GM19043 (cell line): ENCODE data around the gene CHST6.
"Not testable (repeated sequence)": the region's sequence is repeated elsewhere in the genome, so short reads cannot be mapped to it uniquely, and the experiment has no call there.

ENCODE experiments used
- ATAC-seq: cut with Tn5 transposase; IDR thresholded peaks from one replicate; pipeline ENCODE4 v1.9.1; 2021; ENCODE audit warnings: low read depth; ENCODE audit not compliant: unreplicated experiment

Gene CHST6

DNA sequence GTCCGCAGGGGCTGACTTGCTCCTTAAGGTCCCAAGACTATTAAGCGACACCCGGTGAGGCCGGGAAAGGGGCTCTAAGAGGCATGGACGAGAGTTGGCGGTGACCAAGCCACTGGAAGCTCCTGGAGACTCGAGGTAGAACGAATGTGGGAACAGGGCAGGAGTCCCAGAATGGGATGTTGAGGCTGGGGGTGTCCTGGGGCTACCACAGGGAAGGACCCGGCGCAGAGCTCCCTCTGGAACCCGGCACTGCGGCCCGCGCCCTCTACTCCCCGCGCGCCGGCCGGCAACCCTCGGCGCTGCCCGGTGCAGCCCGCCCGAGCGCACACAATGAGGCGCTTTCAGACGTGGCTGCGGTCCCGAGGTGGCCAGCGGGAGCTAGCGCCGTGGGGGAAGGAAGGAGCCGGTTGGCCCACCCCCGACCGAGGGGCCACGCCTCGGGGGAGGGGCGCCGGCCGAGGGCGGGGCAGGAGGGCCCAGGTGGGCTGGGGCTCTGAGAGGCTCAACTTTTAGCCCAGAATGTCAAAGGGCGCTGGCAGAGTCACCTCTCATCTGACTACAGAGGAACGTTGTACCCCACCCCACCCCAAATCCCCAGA, at the start of gene CHST6:
Gene CHST6, minus strand, starts transcription at position 366 of the 599 bp plus-strand sequence. CDS start 15,613 bp downstream, outside the sequence.
- ATAC-seq: no peak

GRCh38 chr16:75542462-75542861, 47.2 kb upstream of the CHST6 start:
- ATAC-seq: not testable (repeated sequence)

DNA sequence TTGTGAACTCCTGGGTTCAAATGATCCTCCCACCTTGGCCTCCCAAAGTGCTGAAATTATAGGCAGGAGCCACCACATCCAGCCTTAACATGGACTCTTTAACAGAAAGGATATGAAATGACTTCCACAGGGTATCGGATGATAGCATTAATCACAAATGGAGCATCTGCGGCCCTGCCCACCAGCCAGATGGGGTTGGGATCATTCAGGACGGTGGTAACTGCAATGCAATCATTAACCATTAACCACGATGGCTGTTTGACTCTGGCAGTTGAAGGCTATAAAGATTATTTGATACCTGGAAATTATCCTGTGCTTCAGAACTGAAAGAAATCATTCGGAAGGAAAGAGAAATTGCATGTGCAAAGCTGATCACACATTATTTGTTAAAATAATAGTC, 46.0 kb upstream of the CHST6 start:
- ATAC-seq: no peak

- not testable (repeated sequence) for ATAC-seq
Observed at GRCh38 chr16:75538882-75539565, 43.8 kb upstream of the CHST6 start.

DNA sequence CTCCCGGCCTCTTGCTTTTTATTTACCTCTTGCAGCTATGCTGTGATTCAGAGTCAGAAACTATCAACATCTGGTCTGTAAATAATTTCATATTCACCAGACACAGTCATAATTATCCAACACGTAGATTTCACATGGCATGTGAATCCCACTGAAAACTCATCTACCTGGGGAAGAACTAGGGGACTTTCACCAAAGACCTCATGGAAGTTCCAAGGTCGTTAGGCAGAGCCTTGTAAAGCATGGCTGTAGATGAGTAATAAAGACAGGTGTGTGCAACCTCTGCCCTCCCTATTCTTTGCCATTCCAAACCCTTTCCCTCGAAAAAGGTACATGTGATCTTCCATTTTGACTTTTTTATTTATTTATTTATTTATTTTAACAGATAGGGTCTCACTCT, 42.5 kb upstream of the CHST6 start:
- ATAC-seq: no peak

- ATAC-seq: no peak
Observed at GRCh38 chr16:75535901-75536300, 40.7 kb upstream of the CHST6 start, which contains the start of gene CHST5. TSS of gene CHST5 (minus strand) at chr16:75536108. CDS start at chr16:75530384, 5,724 bp downstream.

GRCh38 chr16:75535211-75535843, 40.1 kb upstream of the CHST6 start:
- no peak for ATAC-seq

DNA sequence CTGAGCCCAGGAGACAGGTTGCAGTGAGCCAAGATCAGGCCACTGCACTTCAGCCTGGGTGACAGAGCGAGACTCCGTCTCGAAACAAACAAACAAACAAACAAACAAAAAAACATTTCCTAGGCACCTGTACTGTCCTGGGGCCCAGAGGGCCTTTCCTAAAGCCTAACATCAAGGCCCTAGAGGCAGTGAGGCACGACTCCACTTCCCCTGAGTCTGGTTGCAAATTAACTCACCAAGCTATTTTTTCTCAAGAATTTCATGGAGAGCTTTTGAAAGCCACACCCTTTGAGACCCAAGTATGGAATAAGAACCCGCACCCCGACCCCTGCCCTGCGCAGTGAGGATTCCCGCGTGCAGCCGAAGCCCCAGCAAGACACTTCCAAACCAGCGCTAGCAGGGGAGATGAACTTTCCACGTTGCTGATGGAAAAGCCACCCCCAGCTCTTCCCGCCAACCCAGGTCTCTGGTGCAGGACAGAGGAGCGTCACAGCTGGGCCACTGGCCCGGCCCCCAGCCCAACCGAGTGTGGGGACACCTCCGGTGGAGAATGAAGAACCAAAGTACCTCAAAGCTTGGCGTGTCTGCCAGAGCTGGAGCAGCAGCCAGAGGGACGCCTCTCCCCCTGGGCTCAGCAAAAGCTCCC, 39.4 kb upstream of the CHST6 start:
- ATAC-seq: no peak

DNA sequence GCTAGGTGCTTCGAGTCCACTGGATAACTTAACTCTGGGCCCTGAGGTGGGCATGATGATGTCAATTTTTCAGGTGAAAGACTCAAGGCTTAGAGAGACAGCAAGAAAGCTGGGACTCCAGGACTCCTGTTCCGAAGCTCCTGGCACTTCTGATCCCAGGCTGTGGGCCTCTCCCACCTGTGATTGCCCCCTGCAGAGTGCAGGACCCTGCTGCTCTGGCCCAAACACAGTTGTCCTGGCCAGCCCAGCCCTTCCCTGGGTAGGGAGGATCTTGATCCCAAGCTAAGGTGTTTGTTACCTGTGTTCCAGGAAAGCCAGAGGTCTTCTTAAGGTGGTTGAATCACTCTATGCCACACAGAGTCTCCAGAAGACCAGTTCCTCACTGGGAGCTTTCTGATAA, 37.5 kb upstream of the CHST6 start:
- ATAC-seq: no peak

DNA sequence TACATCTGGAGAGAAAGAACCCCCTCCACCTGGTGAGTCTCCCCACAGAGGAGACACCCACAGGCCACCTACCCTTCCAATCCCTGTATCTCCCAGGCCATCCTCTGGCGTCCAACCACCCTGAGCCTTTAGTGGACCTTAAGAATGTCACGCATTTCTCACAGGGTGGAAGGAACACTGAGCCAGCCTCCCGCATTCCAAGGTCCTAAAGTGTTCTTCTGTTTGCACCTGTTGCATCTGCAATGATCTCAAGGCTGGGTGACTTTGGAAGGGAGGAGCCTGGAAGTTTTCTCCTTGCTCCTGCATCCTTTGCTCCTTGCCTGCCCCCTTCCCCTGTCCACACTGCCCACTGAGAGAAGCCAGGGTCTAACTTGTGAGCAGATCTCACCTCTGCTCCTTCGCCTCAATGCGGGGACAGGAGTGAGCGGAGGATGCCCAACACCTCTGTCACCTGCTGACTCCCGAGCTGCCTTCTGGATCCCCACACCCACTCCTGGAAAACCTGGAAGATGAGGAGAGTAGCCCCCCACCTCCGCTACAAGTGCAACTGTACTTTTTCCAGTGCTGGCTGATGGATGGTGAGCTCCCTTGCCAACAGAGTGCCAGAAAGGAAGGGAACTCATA, 37.0 kb upstream of the CHST6 start:
- ATAC-seq: no peak

- ATAC-seq: no peak
Observed at GRCh38 chr16:75529959-75530358, 34.7 kb upstream of the CHST6 start.

- no peak for ATAC-seq
Observed at GRCh38 chr16:75529056-75529905, 34.0 kb upstream of the CHST6 start.

GRCh38 chr16:75527825-75528299, 32.6 kb upstream of the CHST6 start:
- no peak for ATAC-seq

DNA sequence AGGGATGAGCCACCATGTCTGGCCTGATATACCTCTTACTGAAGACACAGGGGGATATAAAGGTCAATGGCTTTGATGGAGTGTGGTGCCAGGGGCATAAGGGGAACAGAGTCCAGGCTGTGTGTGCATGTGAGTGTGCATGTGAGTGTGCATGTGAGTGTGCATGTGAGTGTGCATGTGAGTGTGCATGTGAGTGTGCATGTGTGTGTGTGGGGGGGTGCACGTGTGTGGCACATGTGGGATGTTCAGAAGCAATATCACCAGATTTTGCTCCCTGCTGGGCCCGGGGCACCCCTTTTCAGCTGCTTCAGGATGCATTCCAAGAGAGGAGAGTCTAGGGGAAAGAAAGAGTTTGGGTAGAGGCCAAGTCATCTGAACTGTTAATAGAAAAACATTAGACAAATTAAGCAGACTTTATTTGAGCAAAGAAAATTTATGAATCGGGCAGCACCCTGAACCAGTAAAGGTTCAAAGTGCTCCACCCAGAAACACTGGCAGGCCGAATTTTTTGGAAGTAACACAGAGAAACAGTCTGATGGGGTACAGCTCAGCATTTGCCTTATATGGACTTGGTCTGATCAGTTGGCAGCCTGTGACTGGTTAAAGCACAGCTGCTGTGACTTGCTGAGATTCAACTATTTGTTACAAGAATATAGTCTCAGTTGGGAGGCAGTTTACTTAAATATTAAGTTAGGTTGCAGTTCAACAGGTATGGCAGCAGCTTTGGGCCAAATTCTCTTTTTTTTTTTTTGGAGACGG, 31.0 kb upstream of the CHST6 start:
- no peak for ATAC-seq

DNA sequence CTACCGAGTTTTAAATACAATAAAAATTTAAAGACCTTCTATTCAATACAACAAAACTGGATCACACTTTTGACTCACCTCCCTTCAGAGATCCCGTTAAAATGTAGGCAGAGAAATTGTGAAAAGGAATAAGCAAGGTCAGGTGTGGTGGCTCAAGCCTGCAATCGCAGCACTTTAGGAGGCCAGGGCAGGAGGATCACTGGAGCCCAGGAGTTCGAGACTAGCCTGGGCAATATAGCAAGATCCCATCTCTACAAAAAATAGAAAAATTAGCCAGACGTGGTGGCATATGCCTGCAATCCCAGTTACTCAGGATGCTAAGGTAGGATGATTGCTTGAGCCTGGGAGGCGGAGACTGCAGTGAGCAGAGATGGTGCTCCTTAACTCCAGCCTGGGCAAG, 23.9 kb upstream of the CHST6 start:
- ATAC-seq: no peak

DNA sequence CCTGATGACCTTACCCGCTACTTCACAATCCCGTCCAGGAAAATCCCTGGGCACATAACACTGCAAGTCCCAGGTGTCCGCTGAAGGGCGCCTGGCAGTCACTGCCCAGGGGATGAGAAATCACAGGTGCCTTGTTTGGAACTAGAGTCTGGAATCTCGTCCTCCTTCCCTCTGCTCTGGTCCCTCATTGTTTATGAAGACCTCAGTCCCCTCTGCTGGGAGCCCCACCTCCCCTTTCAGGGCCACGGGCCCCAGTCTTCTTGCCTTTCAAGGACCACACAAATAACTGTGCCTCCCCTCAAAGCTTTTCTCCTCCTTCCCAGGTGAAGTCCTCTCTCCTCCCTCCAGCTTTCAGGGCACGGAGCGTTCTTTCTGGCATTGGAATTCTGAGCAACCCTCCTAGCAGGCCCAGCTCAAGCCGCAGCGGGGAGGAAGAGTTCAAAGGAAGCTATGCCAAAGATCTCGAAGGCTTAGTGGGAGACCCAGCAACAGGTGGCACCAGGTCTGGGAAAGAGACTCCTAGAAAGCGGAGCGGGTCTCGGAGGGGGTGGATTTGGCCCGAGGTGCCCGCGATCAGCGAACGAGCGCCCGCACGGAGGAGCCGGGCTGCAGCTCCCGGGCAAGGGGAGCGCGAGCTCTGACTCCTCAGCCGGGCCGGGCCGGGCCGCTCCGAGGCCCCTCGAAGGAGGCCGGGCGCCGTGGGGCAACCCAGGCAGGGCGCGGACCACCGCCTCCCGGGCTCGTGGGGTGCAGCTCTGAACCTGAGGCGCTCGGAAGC, 21.1 kb upstream of the CHST6 start:
- not testable (repeated sequence) for ATAC-seq

- ATAC-seq: no peak
Observed at GRCh38 chr16:75514296-75514695, 19.1 kb upstream of the CHST6 start.

GRCh38 chr16:75506574-75506973, 11.3 kb upstream of the CHST6 start:
- ATAC-seq: no peak
